Measurements from ENCODE around the gene BET1L.

The BET1L gene

DNA sequence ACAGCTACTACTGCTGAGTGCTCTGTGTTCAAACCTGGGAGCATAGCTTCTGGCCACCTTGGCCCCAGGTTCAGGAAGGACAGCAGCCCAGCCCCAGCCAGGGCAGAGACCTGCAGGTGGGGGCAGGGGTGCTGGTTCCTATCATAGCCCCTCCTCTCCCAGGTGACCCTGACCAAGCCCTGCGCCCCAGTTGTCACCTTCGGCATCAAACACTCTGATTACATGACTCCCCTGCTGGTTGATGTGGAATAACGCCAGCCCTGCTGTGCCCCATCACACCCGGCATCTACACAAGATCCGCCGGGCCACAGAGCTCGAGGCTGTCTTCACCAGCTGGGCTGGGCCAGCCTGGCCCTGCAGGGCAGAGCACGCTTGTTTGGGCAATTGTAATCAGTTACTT lies 7.4 kb downstream of the BET1L start:
- no peak for TF ChIP-seq TAF1 (IDR thresholded peaks at IDR 0.05; ENCODE audit: borderline replicate concordance, insufficient read depth, low read length)
- TF ChIP-seq, protein P1, sequence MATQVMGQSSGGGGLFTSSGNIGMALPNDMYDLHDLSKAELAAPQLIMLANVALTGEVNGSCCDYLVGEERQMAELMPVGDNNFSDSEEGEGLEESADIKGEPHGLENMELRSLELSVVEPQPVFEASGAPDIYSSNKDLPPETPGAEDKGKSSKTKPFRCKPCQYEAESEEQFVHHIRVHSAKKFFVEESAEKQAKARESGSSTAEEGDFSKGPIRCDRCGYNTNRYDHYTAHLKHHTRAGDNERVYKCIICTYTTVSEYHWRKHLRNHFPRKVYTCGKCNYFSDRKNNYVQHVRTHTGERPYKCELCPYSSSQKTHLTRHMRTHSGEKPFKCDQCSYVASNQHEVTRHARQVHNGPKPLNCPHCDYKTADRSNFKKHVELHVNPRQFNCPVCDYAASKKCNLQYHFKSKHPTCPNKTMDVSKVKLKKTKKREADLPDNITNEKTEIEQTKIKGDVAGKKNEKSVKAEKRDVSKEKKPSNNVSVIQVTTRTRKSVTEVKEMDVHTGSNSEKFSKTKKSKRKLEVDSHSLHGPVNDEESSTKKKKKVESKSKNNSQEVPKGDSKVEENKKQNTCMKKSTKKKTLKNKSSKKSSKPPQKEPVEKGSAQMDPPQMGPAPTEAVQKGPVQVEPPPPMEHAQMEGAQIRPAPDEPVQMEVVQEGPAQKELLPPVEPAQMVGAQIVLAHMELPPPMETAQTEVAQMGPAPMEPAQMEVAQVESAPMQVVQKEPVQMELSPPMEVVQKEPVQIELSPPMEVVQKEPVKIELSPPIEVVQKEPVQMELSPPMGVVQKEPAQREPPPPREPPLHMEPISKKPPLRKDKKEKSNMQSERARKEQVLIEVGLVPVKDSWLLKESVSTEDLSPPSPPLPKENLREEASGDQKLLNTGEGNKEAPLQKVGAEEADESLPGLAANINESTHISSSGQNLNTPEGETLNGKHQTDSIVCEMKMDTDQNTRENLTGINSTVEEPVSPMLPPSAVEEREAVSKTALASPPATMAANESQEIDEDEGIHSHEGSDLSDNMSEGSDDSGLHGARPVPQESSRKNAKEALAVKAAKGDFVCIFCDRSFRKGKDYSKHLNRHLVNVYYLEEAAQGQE (IDR thresholded peaks at IDR 0.05; ENCODE audit: insufficient read depth in 1 of 2, low read depth in 2 of 2, low read length in 2 of 2): no peak; a peak in 1 of 4 replicates
- no peak for TF ChIP-seq FOXP2 (optimal IDR thresholded peaks at IDR 0.05; ENCODE audit: borderline replicate concordance, extremely low read depth, extremely low read length, insufficient read depth)
- TF ChIP-seq SIN3A (IDR thresholded peaks at IDR 0.05; ENCODE audit: borderline replicate concordance, insufficient read depth, low read length): no peak
- TF ChIP-seq POLR2AphosphoS5 (IDR thresholded peaks at IDR 0.05; ENCODE audit: low read depth, low read length): no peak

DNA sequence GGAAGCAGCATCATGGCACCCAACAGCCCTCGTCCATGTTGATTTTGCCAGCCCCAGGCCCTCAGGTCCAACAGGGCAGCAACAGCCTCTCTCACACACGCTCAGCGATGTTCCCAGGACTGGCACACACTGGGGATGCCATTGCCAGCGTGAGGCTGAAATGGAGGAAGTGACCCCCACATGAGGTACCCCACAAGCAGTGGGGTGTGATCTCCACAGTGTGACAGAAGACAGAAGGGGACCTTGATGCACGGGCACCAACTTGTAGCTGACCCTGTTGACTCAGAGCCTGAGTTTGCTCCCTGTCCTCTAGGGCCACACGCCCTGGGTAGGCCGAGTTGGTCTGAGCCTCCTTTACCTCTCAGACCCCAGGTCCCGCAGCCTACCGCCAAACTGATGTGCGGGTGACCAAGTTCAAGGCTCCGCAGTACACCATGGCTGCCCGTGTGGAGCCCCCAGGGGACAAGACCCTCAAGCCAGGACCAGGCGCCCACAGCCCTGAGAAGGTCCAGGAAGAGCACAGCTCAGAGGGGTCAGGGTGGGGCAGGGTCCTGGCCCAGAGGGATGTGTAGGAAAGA lies 8.1 kb downstream of the BET1L start:
- TF ChIP-seq FOXP2 (optimal IDR thresholded peaks at IDR 0.05; ENCODE audit: borderline replicate concordance, extremely low read depth, extremely low read length, insufficient read depth): no peak
- no peak for TF ChIP-seq POLR2AphosphoS5 (IDR thresholded peaks at IDR 0.05; ENCODE audit: low read depth, low read length)
- TF ChIP-seq TAF1 (IDR thresholded peaks at IDR 0.05; ENCODE audit: borderline replicate concordance, insufficient read depth, low read length): no peak
- TF ChIP-seq, protein P1 (IDR thresholded peaks at IDR 0.05; ENCODE audit: insufficient read depth in 1 of 2, low read depth in 2 of 2, low read length in 2 of 2): no peak
- no peak for TF ChIP-seq SIN3A (IDR thresholded peaks at IDR 0.05; ENCODE audit: borderline replicate concordance, insufficient read depth, low read length)

DNA sequence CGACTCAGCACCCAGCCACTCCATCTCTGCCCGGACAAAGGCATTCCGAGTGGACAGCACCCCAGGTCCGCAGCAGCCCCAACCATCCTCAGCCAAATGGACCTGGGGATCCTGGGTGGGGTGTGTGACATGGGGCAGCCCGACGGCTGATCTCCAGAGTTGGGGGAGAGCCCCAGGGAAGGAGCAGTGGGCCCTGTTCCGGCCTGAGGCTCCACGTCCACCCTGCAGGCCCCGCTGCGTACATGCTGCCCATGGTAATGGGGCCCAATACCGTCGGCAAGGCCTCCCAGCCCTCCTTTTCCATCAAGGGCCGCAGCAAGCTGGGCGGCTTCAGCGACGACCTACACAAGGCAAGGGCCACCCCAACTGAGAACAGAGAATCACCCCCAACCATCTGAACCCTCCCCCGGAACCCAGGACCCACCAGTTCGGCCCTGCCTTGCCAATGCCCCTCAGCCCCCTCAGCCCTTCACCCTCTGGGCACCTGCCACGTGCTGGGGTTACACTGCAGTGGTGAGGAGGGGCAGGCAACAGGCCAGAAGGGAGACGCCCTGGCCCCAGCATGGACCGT lies 8.9 kb downstream of the BET1L start:
- TF ChIP-seq TAF1 (IDR thresholded peaks at IDR 0.05; ENCODE audit: borderline replicate concordance, insufficient read depth, low read length) (no peak), POLR2AphosphoS5 (IDR thresholded peaks at IDR 0.05; ENCODE audit: low read depth, low read length) (no peak), FOXP2 (optimal IDR thresholded peaks at IDR 0.05; ENCODE audit: borderline replicate concordance, extremely low read depth, extremely low read length, insufficient read depth) (no peak), SIN3A (IDR thresholded peaks at IDR 0.05; ENCODE audit: borderline replicate concordance, insufficient read depth, low read length) (no peak)
- TF ChIP-seq, protein P1 (IDR thresholded peaks at IDR 0.05; ENCODE audit: insufficient read depth in 1 of 2, low read depth in 2 of 2, low read length in 2 of 2): no peak

DNA sequence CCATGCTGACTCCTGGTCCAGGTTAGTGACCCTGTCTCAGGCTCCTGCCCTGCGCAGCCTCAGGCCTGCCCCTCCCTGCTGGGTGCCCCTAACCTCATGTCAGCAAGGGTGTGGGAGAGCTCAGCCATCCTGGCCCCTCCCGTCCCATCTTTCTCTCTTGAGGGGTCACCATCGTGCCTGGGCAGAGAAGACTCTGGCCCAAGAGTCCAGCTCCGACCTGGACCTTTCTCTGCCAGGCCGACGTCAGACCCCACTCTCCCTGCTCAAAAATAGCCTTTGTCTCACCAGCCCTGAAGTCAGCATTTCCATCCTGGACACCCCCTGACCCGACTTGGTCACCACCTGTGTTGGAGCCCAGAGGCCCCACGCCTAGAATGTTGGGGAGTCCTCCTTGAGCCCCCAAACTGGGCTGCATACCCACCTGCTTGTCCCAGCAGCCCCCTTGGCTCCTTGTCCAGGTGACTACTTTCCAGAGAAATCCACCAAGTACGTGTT lies 9.4 kb downstream of the BET1L start:
- TF ChIP-seq POLR2AphosphoS5 (IDR thresholded peaks at IDR 0.05; ENCODE audit: low read depth, low read length): no peak
- TF ChIP-seq, protein P1 (IDR thresholded peaks at IDR 0.05; ENCODE audit: insufficient read depth in 1 of 2, low read depth in 2 of 2, low read length in 2 of 2): no peak
- TF ChIP-seq TAF1 (IDR thresholded peaks at IDR 0.05; ENCODE audit: borderline replicate concordance, insufficient read depth, low read length): no peak
- TF ChIP-seq FOXP2 (optimal IDR thresholded peaks at IDR 0.05; ENCODE audit: borderline replicate concordance, extremely low read depth, extremely low read length, insufficient read depth): no peak
- TF ChIP-seq SIN3A (IDR thresholded peaks at IDR 0.05; ENCODE audit: borderline replicate concordance, insufficient read depth, low read length): no peak

Data from PFSK-1 (cell line).